Thymus (tissue), 11 donors: ENCODE results near the gene CIAO3. TPM values are rescaled to one million over a fixed set of nuclear protein-coding genes. Genes with fewer than 3 reads are reported as not detected.

Source experiments
- DNase-seq, 9 donors: peaks; one replicate each; pipeline ENCODE4 v3.0.0-alpha.2; 2013; ENCODE audit warnings: low spot score in 9 of 9, low read depth in 6 of 9, missing footprints in 1 of 9
- H3K27ac ChIP-seq, 2 donors: one replicate each; pipeline ENCODE4 v1.5.1; 2013; ENCODE audit warnings: control low read depth in 1 of 2, low read depth in 1 of 2, low read length in 1 of 2, mild to moderate bottlenecking in 1 of 2, moderate library complexity in 1 of 2
- H3K27me3 ChIP-seq, 2 donors: one replicate each; pipeline ENCODE4 v1.5.1; 2013; ENCODE audit warnings: low read length in 1 of 2; ENCODE audit not compliant: control insufficient read depth in 2 of 2, insufficient read depth in 1 of 2
- H3K36me3 ChIP-seq, 2 donors: one replicate each; pipeline ENCODE4 v1.5.1; 2013; ENCODE audit warnings: low read length in 1 of 2, mild to moderate bottlenecking in 1 of 2, moderate library complexity in 1 of 2; ENCODE audit not compliant: control insufficient read depth in 2 of 2, insufficient read depth in 2 of 2
- H3K4me1 ChIP-seq, 2 donors: one replicate each; pipeline ENCODE4 v1.5.1; 2013; ENCODE audit warnings: low read length in 2 of 2; ENCODE audit not compliant: control insufficient read depth in 2 of 2, insufficient read depth in 2 of 2
- H3K4me3 ChIP-seq, 2 donors: one replicate each; pipeline ENCODE4 v1.5.1; 2013; ENCODE audit warnings: low read length in 2 of 2, control low read depth in 1 of 2, mild to moderate bottlenecking in 1 of 2
- H3K9me3 ChIP-seq, 2 donors: one replicate each; pipeline ENCODE4 v1.5.1; 2013; ENCODE audit warnings: low read length in 1 of 2, mild to moderate bottlenecking in 1 of 2; ENCODE audit not compliant: control insufficient read depth in 2 of 2, insufficient read depth in 1 of 2
- WGBS: extraction: QIAGEN DNeasy Blood & Tissue Kit; methylation state at CpG from one replicate; pipeline ENCODE4 v1.1.7; 2013; 5-methylcytosine and 5-hydroxymethylcytosine counted together
- polyA plus RNA-seq: library from polyadenylated mRNA; stranded (reverse); fragments of 200-250 nt; gene quantifications from one replicate; pipeline ENCODE4 v1.2.3, GENCODE V29; 2013
- total RNA-seq: library from RNA; stranded (reverse); fragments of 120-200 nt; gene quantifications from one replicate; pipeline ENCODE4 v1.2.4, GENCODE V29; 2013
- donor health status: healthy.

Gene CIAO3
- total and polyA plus RNA-seq, 2 donors = 20.8 to 60.4 TPM

DNA sequence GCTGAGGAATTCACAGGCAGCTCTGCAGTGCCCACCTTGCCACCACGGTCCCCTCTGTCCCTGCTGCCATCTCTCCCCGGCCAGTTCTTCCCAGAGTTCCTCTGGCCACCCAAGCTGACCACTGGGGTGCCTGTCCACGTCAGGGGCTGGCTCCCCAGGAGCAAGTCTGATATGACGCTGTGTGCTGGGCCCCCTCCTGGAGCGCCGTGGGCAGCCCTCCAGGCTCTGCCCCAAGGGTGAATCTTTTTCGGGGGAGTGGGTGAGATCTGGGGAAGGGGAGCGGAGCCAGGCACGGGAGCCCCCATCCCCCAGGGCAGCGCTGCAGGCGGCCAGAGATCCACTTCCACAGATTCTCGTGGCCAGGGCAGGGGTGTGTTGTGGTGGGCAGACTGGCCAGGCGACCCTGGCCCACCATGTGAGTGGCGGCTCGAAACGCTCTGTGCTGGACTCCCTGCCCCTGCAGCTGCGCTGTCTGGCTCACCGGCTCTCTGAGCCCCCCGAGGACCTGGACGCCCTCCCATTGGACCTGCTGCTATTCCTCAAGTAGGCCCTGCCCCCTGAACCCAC, 23.5 kb upstream of the CIAO3 start:
- H3K4me3 ChIP-seq = no peak overlapping the region
- no peaks in the 10 kb centered on the region for H3K4me1 ChIP-seq
- H3K36me3 ChIP-seq = no peaks in the 10 kb centered on the region
- H3K27me3 ChIP-seq = peaks cover 0 to 16% of the 10 kb centered on the region in 2 donors
- H3K27ac ChIP-seq = no peak overlapping the region
- H3K9me3 ChIP-seq = no peaks in the 10 kb centered on the region
- DNase-seq = no peak
- whole genome bisulfite sequencing = 92% methylated on average over 20 of the region's 20 CpGs

GRCh38 chr16:763369-764183, 22.8 kb upstream of the CIAO3 start:
- H3K4me1 ChIP-seq = no peaks in the 10 kb centered on the region
- H3K9me3 ChIP-seq = no peaks in the 10 kb centered on the region
- no peak overlapping the region for H3K27ac ChIP-seq
- H3K27me3 ChIP-seq = peaks cover 0 to 11% of the 10 kb centered on the region in 2 donors
- WGBS = 91% methylated on average over 21 of the region's 21 CpGs
- no peak overlapping the region for H3K4me3 ChIP-seq
- DNase-seq = no peak
- no peaks in the 10 kb centered on the region for H3K36me3 ChIP-seq

- no peaks in the 10 kb centered on the region for H3K4me1 ChIP-seq
- 93% methylated on average over 17 of the region's 17 CpGs for WGBS
- no peak overlapping the region for H3K4me3 ChIP-seq
- no peak overlapping the region for H3K27ac ChIP-seq
- no peaks in the 10 kb centered on the region for H3K36me3 ChIP-seq
- H3K27me3 ChIP-seq = peaks cover 0 to 6% of the 10 kb centered on the region in 2 donors
- no peak for DNase-seq
- no peaks in the 10 kb centered on the region for H3K9me3 ChIP-seq
These were observed 21.9 kb upstream of the CIAO3 start for GRCh38 chr16:762595-763268.

GRCh38 chr16:761625-762513, 21.1 kb upstream of the CIAO3 start:
- DNase-seq = no peak
- 88% methylated on average over 22 of the region's 22 CpGs for WGBS
- peaks cover 0 to 6% of the 10 kb centered on the region in 2 donors for H3K27me3 ChIP-seq
- no peaks in the 10 kb centered on the region for H3K36me3 ChIP-seq
- H3K9me3 ChIP-seq = no peaks in the 10 kb centered on the region
- H3K4me3 ChIP-seq = no peak overlapping the region
- H3K4me1 ChIP-seq = no peaks in the 10 kb centered on the region
- no peak overlapping the region for H3K27ac ChIP-seq

GRCh38 chr16:760545-761343, 19.9 kb upstream of the CIAO3 start, which contains the start of gene MSLN:
MSLN (plus strand) TSS chr16:760734; CDS start chr16:762681, 1,947 bp downstream.
- H3K36me3 ChIP-seq = no peaks in the 10 kb centered on the region
- H3K27me3 ChIP-seq = peaks cover 0 to 9% of the 10 kb centered on the region in 2 donors
- H3K9me3 ChIP-seq = no peaks in the 10 kb centered on the region
- H3K4me3 ChIP-seq = no peak within 1 kb of the TSS
- H3K27ac ChIP-seq = no peak within 1 kb of the TSS
- no peaks in the 10 kb centered on the region for H3K4me1 ChIP-seq
- 95% methylated on average over 37 of the region's 37 CpGs for WGBS
- DNase-seq = no peak

GRCh38 chr16:760065-760464, 19.3 kb upstream of the CIAO3 start:
- Histone ChIP-seq H3K4me3 (no peak overlapping the region), H3K9me3 (no peaks in the 10 kb centered on the region), H3K4me1 (no peaks in the 10 kb centered on the region), H3K36me3 (no peaks in the 10 kb centered on the region), H3K27me3 (peaks cover 0 to 14% of the 10 kb centered on the region in 2 donors), H3K27ac (no peak overlapping the region)
- 94% methylated on average over 15 of the region's 15 CpGs for WGBS
- no peak for DNase-seq

GRCh38 chr16:759110-759910, 18.5 kb upstream of the CIAO3 start:
- WGBS = 96% methylated on average over 34 of the region's 34 CpGs
- Histone ChIP-seq H3K27me3 (peaks cover 0 to 20% of the 10 kb centered on the region in 2 donors), H3K27ac (no peak overlapping the region), H3K4me1 (no peaks in the 10 kb centered on the region), H3K36me3 (no peaks in the 10 kb centered on the region), H3K4me3 (no peak overlapping the region), H3K9me3 (no peaks in the 10 kb centered on the region)
- no peak for DNase-seq
